Pancreas (tissue), 10 donors: Measurements from ENCODE around the gene SPAG9. TPM values are rescaled to one million over a fixed set of nuclear protein-coding genes. Genes with fewer than 3 reads are reported as not detected.
"Not testable (repeated sequence)": the region's sequence is repeated elsewhere in the genome, so short reads cannot be mapped to it uniquely, and the experiment has no call there.

Source experiments
- ATAC-seq, 4 donors: fragments of 200-7000 bp; cut with Tn5 transposase; one replicate each; pipeline versions ENCODE4 v1.8.0 to v1.9.1; 2020; ENCODE audit warnings: mild to moderate bottlenecking in 4 of 4, moderate library complexity in 4 of 4
- DNase-seq, 6 donors: peaks; one replicate each; pipeline ENCODE4 v3.0.0-alpha.2; 2020
- FAIRE-seq: peaks from 2 replicates; lab custom pipeline; 2012; peaks lifted over from hg19 to GRCh38; lab: Jason Lieb, UNC
- H3K27ac ChIP-seq, 4 donors: fragments of 200-600 bp; sonication (generic); 1 replicate in 3 of 4; 2 replicates in 1 of 4; pipeline versions ENCODE4 v1.5.0 to v1.8.0; 2020
- H3K27me3 ChIP-seq, 4 donors: fragments of 200-600 bp; one replicate each; pipeline ENCODE4 v1.8.0; 2021
- H3K36me3 ChIP-seq, 3 donors: fragments of 200-600 bp; sonication (generic) in 1 of 3; one replicate each; pipeline versions ENCODE4 v1.5.0 to v1.8.0; 2020 to 2021
- H3K4me1 ChIP-seq, 3 donors: fragments of 200-600 bp; one replicate each; pipeline ENCODE4 v1.8.0; 2021
- H3K4me3 ChIP-seq, 4 donors: fragments of 200-600 bp; sonication (generic) in 2 of 4; one replicate each; pipeline versions ENCODE4 v1.5.0 to v1.8.0; 2020 to 2021
- H3K9me3 ChIP-seq, 4 donors: fragments of 200-600 bp; one replicate each; pipeline ENCODE4 v1.8.0; 2021
- WGBS, 2 donors: extraction: QIAGEN DNeasy Blood & Tissue Kit; methylation state at CpG; one replicate each; pipeline ENCODE4 v1.1.7; 2013; 5-methylcytosine and 5-hydroxymethylcytosine counted together
- intact Hi-C, 3 donors: fragments of 100-400 bp; cut with DNase I; formaldehyde crosslinking; loops; one replicate each; pipeline versions ENCODE4 v1.11.1 to v1.14.2; 2022
- polyA plus RNA-seq, 2 donors: library from polyadenylated mRNA; stranded (reverse); fragments of 200-250 nt; gene quantifications; one replicate each; pipeline ENCODE4 v1.2.3, GENCODE V29; 2013
- total RNA-seq, 6 donors: library from RNA; stranded (reverse); fragmentation: NEBNext Ultra II Directional in 4 of 6; extraction: Animal tissue kit (Norgen Biotek cat#: 25700) in 4 of 6; gene quantifications; one replicate each; pipeline versions ENCODE4 v1.2.1 to v1.2.4, GENCODE V29; 2021 to 2023
- TF ChIP-seq, protein P1 (sequence below), 4 donors: fragments of 200-600 bp; sonication (generic) in 3 of 4; IDR thresholded peaks; one replicate each; pipeline versions ENCODE4 v1.5.0 to v1.8.0; 2021; ENCODE audit warnings: antibody characterized with exemption in 4 of 4
- donor health status: healthy with polysubstance abuse.
- donor health status: DM: no; HTN: no; CAD: no; lungs with moderate emphysema.
- donor health status: DM: no; HTN: no; CAD: no.
- donor health status: control.
- donor health status: control.
- donor health status: Bipolar disorder and iron deficiency.
- donor health status: DM: yes; HTN: yes; CAD: no.
- donor health status: DM: no; HTN: no; CAD: no.
- donor health status: DM: no; HTN: no; CAD: no.
- donor health status: DM: yes; HTN: yes; CAD: no.

Gene SPAG9
- total and polyA plus RNA-seq, 8 donors, result 18.7 to 56.1 (median 39.7) TPM

DNA sequence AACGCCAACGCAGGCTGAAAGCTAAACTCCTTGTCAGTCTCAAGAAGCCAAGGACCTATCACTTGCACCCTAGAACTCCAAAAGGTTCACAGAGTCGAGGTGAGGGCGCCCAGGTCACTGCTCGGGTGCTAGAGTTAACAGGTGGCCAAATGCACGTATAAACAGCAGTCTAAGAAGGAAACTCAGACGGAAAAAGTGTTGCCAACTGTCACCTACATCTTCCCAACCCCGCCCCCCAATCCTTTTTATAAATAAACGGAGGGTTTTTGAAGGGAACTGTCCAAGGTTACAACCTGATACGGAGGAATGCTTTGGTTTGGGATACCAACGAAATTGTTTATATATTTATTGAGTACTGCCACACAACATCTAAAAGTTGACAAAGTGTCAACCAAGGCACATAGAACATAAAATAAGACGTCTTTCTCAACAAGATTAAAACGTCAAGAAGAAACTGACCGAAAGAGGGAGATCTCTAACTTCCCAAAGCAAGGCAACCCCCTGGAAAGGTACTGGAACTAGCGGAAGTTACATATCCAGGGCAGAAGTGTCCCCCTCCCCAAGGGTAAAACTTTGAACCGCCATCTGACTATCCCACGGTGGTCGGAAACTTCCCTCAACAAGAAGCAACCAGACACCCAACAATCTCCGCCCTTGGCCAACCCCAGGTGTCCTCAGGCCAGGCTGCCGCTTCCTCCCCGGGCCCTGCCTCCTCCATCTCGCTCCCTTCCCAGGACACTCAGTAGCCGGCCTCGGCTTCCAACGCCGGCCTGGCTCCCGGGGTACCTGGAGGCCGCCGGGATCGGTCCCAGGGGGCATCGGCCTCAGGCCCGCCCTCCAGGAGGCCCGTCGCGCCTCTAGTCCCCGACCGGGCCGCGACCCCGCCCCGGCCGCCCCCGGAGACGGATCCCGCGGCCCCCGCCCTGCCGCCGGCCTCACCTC is 982 bp downstream of the SPAG9 start:
- 0 to 1% methylated on average over 46 to 49 of the region's 49 CpGs for WGBS, 2 donors
- intact Hi-C loops, result no loop called here
- TF ChIP-seq, protein P1, sequence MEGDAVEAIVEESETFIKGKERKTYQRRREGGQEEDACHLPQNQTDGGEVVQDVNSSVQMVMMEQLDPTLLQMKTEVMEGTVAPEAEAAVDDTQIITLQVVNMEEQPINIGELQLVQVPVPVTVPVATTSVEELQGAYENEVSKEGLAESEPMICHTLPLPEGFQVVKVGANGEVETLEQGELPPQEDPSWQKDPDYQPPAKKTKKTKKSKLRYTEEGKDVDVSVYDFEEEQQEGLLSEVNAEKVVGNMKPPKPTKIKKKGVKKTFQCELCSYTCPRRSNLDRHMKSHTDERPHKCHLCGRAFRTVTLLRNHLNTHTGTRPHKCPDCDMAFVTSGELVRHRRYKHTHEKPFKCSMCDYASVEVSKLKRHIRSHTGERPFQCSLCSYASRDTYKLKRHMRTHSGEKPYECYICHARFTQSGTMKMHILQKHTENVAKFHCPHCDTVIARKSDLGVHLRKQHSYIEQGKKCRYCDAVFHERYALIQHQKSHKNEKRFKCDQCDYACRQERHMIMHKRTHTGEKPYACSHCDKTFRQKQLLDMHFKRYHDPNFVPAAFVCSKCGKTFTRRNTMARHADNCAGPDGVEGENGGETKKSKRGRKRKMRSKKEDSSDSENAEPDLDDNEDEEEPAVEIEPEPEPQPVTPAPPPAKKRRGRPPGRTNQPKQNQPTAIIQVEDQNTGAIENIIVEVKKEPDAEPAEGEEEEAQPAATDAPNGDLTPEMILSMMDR (IDR thresholded peaks at IDR 0.05), result no peak
- H3K27ac ChIP-seq, result peak overlapping the region; percentile 98 to 100 (median 99)
- no peaks in the 10 kb centered on the region for H3K36me3 ChIP-seq
- ATAC-seq, result peak; percentile 2 to 22 (median 8)
- peak; percentile 49 to 85 (median 63) for DNase-seq
- H3K9me3 ChIP-seq, result no peaks in the 10 kb centered on the region
- FAIRE-seq, result no peak
- no peaks in the 10 kb centered on the region for H3K27me3 ChIP-seq
- peaks cover 3 to 23% (median 5%) of the 10 kb centered on the region in 3 donors for H3K4me1 ChIP-seq
- peak overlapping the region; percentile 79 to 99 (median 94) for H3K4me3 ChIP-seq

DNA sequence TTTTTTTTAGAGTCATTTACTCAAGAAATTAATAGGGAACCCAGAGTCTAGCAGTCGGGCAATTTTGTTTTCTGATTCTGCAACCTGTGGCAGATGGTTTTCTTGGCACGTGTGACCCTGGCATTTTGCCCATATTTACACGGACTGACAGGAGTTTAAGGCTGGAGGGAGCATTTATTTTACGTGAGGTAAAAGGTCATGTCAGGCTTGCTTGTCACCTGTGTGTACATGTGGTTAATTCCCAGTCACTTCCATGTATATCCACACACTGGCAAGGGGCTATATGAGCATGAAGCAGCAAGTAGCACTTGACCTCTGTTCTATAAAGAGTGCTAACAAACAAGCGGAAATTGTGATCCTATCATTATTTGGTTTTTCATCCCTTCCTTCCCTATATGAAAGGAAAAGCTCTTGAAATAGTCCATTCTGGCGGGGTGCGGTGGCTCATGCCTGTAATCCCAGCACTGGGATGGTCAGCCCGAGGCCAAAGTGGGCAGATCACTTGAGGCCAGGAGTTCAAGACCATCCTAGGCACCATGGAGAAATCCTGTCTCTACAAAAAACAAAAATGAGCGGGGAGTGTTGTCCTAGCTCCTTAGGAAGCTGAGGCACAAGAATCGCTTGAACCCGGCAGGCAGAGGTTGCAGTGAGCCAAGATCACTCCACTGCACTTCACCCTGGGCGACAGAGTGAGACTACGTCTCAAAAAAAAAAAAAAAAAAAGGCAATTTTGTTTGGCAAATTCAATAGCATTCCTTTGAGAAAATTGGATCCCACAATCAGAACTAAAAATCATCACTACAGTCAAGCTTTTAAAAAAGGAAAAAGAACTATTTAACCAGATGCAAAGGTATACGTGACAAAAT is 2.1 kb downstream of the SPAG9 start:
- H3K27ac ChIP-seq, result peak overlapping the region; percentile 98 to 100 (median 99)
- H3K27me3 ChIP-seq, result no peaks in the 10 kb centered on the region
- peak overlapping the region; percentile 79 to 99 (median 94) for H3K4me3 ChIP-seq
- peaks cover 5 to 28% (median 9%) of the 10 kb centered on the region in 3 donors for H3K4me1 ChIP-seq
- H3K36me3 ChIP-seq, result no peaks in the 10 kb centered on the region
- intact Hi-C loops, result no loop called here
- WGBS, 2 donors, result 8 to 18% methylated on average over 13 to 14 of the region's 14 CpGs
- FAIRE-seq (no peak), ATAC-seq (peak; percentile 32 to 59 (median 42)), DNase-seq (peak; percentile 72 to 92 (median 89))
- TF ChIP-seq, protein P1 (IDR thresholded peaks at IDR 0.05), result no peak
- no peaks in the 10 kb centered on the region for H3K9me3 ChIP-seq

DNA sequence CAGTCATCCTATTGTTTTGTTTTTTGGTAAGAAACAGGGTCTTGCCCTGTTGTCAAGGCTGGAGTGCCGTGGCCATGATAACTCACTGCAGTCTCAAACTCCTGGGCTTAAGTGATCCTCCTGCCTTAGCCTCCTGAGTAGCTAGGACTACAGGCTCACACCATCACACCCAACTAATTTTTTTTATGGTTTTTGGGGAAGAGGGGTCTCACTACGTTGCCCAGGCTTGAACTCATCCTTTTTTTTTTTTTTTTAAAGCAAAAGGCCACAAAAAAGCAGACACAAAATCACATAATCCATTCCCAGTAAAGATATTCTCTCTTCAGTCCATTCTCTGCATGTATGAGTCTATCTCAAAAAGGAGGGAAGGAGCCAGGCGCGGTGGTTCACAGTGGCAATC is 5.5 kb downstream of the SPAG9 start:
- FAIRE-seq (no peak), DNase-seq (no peak), ATAC-seq (no peak)
- intact Hi-C loops, result no loop called here
- 73% methylated on average over 4 of the region's 4 CpGs for WGBS, 2 donors
- no peak overlapping the region for H3K4me3 ChIP-seq
- H3K36me3 ChIP-seq, result no peaks in the 10 kb centered on the region
- H3K9me3 ChIP-seq, result no peaks in the 10 kb centered on the region
- no peaks in the 10 kb centered on the region for H3K27me3 ChIP-seq
- H3K4me1 ChIP-seq, result peaks cover 12 to 35% (median 14%) of the 10 kb centered on the region in 3 donors
- TF ChIP-seq, protein P1 (IDR thresholded peaks at IDR 0.05), result no peak
- no peak overlapping the region for H3K27ac ChIP-seq

DNA sequence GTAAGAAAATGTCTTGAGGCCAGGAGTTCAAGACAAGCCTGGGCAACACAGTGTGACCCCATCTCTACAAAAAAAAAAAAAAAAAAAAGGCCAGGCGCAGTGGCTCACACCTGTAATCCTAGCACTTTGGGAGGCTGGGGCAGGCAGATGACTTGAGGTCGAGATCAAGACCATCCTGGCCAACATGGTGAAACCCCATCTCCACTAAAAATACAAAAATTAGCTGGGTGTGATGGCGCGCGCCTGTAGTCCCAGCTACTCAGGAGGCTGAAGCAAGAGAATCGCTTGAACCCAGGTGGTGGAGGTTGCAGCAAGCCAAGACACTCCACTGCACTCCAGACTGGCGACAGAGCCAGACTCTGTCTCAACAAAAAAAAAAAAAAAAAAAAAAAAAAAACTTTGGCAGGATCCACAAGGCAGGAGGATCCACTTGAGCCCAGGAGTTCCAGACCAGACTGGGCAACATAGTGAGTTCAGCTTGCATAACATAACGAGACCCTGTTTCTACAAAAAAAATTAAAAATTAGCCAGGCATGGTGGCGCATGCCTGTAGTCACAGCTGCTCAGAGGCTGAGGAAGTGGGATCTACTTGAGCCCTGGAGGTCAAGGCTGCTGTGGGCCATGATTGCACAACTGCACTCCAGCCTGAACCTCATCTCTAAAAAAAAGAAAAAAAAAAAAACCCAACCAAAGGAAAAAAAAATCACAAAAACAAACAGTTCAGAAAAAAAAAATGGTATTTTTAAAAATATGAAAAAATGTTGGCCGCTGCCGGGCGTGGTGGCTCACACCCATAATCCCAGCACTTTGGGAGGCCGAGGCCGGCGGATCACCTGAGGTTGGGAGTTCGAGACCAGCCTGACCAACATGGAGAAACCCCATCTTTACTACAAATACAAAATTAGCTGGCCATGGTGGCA is 8.1 kb downstream of the SPAG9 start:
- WGBS, 2 donors, result 59% methylated on average over 16 of the region's 16 CpGs
- FAIRE-seq, result not testable (repeated sequence)

More for the DNA sequence above, 8.1 kb downstream of the SPAG9 start:
- H3K9me3 ChIP-seq, H3K4me3 ChIP-seq, intact Hi-C loops, H3K27me3 ChIP-seq, H3K36me3 ChIP-seq: not testable (repeated sequence)
- peak; percentile 68 to 84 (median 82) for ATAC-seq
- H3K27ac ChIP-seq, result peak overlapping the region in 2 of 4 donors; percentile 26 to 43
- peak in 4 of 6 donors; percentile 57 to 78 (median 72) for DNase-seq
- peaks cover 19 to 34% (median 22%) of the 10 kb centered on the region in 3 donors for H3K4me1 ChIP-seq
